ENCODE data around the gene ATRN.
"Not testable (repeated sequence)": the region's sequence is repeated elsewhere in the genome, so short reads cannot be mapped to it uniquely, and the experiment has no call there.

Gene ATRN

DNA sequence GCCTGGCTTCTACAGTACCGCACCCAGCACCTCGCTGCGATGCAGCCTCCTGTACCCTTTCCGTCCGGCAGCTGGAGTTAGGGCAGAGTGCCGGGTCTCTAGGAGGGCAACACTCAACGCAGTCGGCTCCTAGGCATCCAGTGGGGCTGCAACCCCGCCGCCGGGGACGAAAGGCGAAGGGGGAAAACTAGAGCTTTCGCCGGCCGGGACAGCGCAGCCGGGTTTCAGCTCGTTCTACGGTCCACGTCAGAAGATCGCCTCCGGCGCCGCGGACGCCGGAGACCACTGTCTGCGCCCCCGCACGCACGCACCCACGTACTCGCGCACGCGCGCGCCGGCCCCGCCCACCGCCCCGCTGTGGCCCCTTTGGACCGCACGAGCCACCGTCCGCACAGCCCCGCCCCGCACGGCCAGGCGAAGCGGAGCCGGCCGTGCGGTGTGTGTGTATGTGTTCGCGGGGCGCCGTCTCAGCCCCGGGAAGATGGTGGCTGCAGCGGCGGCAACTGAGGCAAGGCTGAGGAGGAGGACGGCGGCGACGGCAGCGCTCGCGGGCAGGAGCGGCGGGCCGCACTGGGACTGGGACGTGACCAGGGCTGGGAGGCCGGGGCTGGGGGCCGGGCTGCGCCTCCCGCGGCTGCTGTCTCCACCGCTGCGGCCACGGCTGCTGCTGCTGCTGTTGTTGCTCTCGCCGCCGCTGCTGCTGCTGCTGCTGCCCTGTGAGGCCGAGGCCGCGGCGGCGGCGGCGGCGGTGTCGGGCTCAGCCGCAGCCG, at the start of gene ATRN:
TSS of gene ATRN (plus strand) at position 392 of the 770 bp plus-strand sequence. CDS start at position 482, 90 bp downstream.
- Mint-ChIP-seq H3K9me3 (no peaks in the 10 kb centered on the region), H3K4me3 (peak within 1 kb of the TSS; percentile 92), H3K4me1 (ENCODE audit: low read depth) (peaks cover 34% of the 10 kb centered on the region), H3K36me3 (ENCODE audit: low read depth) (no peaks in the 10 kb centered on the region), H3K27me3 (peaks cover 9% of the 10 kb centered on the region), H3K27ac (peak within 1 kb of the TSS; percentile 84)

DNA sequence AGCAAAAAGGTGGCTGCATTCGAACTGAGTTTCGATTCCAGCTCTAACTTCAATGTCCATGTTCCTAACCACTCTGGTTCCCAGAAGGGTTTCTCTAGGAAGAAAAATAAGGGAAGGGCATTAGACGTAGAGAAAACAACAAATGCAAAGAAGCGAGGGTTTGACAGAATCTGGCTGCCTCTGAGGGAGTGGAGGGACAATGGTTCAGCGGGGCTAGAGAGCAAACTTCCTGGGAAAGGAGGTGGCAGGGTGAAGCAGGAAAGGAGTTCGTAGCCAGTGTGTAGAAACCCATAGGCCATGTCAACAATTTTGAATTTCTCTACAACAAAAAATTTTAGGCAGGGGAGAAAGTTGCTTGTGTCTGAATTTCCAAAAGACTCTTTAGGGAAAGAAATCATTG, 48.8 kb upstream of the ATRN start:
- no peaks in the 10 kb centered on the region for H3K36me3 Mint-ChIP-seq (ENCODE audit: low read depth)
- no peak overlapping the region for H3K27ac Mint-ChIP-seq
- H3K4me3 Mint-ChIP-seq: no peak overlapping the region
- no peaks in the 10 kb centered on the region for H3K9me3 Mint-ChIP-seq
- H3K27me3 Mint-ChIP-seq: no peaks in the 10 kb centered on the region
- peaks cover 12% of the 10 kb centered on the region for H3K4me1 Mint-ChIP-seq (ENCODE audit: low read depth)

DNA sequence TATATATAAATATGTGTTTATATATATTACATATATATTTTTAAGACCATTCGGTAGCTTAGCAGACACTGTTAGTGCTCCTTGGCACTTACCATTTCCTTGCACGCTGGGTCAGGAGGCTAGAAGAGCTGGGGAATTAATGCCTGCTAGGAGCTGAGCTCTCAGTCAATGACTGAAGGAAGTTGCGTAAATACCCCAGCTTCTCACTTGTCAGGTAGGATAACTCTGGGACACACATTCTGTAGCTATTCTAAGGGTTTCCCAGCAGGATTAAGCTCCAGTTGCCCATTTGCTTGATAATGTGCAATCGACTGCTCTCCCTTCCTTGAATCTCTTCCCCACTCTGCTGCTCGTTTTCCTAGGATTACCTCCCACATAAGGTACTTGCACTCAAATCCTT, 47.7 kb upstream of the ATRN start:
- no peaks in the 10 kb centered on the region for H3K27me3 Mint-ChIP-seq
- no peaks in the 10 kb centered on the region for H3K9me3 Mint-ChIP-seq
- H3K27ac Mint-ChIP-seq: no peak overlapping the region
- H3K4me1 Mint-ChIP-seq (ENCODE audit: low read depth): peaks cover 12% of the 10 kb centered on the region
- no peaks in the 10 kb centered on the region for H3K36me3 Mint-ChIP-seq (ENCODE audit: low read depth)
- H3K4me3 Mint-ChIP-seq: no peak overlapping the region

DNA sequence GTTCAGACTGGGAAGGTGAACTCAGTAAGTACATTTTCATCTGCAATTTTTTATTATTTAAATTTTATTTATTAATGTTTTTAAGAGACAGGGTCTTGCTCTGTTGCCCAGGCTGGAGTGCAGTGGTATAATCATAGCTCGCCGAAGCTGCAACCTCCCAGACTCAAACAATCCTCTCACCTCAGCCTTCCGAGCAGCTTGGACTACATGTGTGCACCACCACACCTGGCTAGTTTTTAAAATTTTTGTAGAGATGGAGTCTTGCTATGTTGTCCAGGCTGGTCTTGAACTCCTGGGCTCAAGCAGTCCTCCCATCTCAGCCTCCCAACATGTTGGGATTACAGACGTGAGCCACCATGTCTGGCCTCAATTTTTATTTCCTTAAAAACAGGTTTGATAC, 44.1 kb upstream of the ATRN start:
- peaks cover 10% of the 10 kb centered on the region for H3K27me3 Mint-ChIP-seq
- not testable (repeated sequence) for H3K27ac Mint-ChIP-seq; H3K9me3 Mint-ChIP-seq; H3K4me1 Mint-ChIP-seq (ENCODE audit: low read depth); H3K36me3 Mint-ChIP-seq (ENCODE audit: low read depth); H3K4me3 Mint-ChIP-seq

DNA sequence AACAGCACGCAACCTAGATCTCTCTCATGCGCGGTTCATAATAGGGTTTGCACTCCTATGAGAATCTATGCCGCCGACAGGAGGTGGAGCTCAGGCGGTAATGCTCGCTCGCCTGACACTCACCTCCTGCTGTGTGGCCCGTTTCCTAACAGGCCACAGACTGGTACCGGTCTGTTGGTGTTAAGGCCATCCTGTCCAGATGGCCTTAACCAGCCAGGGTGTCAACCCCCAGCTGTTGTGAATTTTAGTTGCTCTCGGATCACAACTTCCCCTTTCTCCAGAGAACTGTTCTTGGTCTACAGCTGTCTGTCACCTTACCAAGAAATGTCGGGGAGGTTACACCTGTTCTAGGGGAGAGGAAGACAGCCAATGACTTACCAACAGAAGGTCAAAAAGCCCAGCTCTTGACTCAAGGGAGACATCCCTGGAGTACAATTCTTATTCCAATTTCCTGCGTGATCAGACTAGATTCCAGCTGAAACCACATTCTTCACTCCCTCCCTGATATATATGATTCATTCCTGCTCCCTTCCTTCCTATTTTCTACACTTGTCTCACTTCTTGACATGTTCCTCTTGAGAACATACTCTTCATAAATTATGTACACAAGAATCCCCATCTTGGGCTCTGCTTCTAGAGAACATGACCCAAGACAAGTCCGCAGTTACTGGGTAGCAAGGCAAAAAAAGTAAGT, 40.3 kb upstream of the ATRN start:
- H3K9me3 Mint-ChIP-seq: no peaks in the 10 kb centered on the region
- no peak overlapping the region for H3K27ac Mint-ChIP-seq
- peaks cover 10% of the 10 kb centered on the region for H3K27me3 Mint-ChIP-seq
- no peaks in the 10 kb centered on the region for H3K4me1 Mint-ChIP-seq (ENCODE audit: low read depth)
- H3K4me3 Mint-ChIP-seq: no peak overlapping the region
- no peaks in the 10 kb centered on the region for H3K36me3 Mint-ChIP-seq (ENCODE audit: low read depth)

DNA sequence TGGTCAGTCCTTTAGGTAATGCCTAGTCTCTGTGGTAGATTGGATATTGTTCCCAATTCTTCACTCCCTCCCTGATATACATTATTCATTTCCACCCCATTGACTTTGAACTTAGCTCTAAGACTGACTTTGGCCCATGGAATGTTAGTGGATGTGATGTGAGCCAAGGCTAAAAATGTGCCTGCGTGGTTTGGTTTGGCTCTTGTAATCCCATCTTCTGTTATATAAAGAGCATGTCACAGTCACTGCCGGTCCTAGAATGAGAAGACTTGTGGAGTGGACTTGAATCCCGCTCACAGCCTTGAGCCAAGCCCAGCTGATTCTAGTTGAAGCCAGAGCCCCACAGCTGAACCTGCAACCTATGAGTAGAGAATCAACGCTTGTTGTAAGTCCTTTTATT, 39.7 kb upstream of the ATRN start:
- no peaks in the 10 kb centered on the region for H3K9me3 Mint-ChIP-seq
- no peak overlapping the region for H3K27ac Mint-ChIP-seq
- peaks cover 10% of the 10 kb centered on the region for H3K27me3 Mint-ChIP-seq
- no peak overlapping the region for H3K4me3 Mint-ChIP-seq
- H3K36me3 Mint-ChIP-seq (ENCODE audit: low read depth): no peaks in the 10 kb centered on the region
- no peaks in the 10 kb centered on the region for H3K4me1 Mint-ChIP-seq (ENCODE audit: low read depth)

DNA sequence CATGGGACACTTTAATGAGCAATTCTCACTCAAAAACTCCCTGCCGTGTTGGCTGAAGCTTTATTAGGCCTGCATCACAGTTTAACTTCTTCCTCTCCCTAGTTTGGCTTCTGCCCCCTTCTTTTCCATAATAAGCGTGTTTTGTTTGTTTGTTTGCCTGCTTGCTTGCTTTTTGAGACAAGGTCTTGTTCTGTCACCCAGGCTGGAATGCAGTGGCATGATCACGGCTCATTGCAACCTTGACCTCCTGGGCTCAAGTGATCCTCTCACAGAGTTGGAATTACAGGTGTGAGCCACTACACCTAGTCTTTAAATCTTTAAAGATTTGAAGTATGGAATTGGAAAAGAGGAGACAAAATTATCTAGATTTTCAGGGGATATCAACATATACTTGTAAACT, 38.0 kb upstream of the ATRN start:
- no peaks in the 10 kb centered on the region for H3K9me3 Mint-ChIP-seq
- no peaks in the 10 kb centered on the region for H3K4me1 Mint-ChIP-seq (ENCODE audit: low read depth)
- no peak overlapping the region for H3K27ac Mint-ChIP-seq
- no peak overlapping the region for H3K4me3 Mint-ChIP-seq
- H3K36me3 Mint-ChIP-seq (ENCODE audit: low read depth): no peaks in the 10 kb centered on the region
- H3K27me3 Mint-ChIP-seq: peaks cover 10% of the 10 kb centered on the region

DNA sequence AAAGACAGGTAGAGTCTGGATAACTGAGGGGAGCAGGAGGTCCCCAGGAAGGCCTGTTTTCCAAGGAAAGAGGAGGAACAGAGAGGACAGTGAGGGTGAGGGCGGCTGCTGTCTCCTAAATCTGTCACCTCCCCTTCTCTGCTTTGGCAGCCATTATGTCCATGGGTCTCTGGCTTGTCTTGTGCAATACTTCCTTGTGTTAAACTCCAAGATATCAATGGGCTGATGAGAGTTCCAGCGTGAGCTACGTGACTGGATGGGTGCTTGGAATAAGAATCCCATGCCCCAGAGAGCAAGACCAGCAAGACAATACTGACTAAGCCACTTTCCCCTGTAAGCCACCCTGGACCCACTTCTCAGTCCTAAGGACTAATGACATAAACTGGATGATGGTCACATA, 37.1 kb upstream of the ATRN start:
- H3K4me1 Mint-ChIP-seq (ENCODE audit: low read depth): no peaks in the 10 kb centered on the region
- no peaks in the 10 kb centered on the region for H3K9me3 Mint-ChIP-seq
- no peaks in the 10 kb centered on the region for H3K36me3 Mint-ChIP-seq (ENCODE audit: low read depth)
- no peak overlapping the region for H3K4me3 Mint-ChIP-seq
- no peak overlapping the region for H3K27ac Mint-ChIP-seq
- peaks cover 14% of the 10 kb centered on the region for H3K27me3 Mint-ChIP-seq

DNA sequence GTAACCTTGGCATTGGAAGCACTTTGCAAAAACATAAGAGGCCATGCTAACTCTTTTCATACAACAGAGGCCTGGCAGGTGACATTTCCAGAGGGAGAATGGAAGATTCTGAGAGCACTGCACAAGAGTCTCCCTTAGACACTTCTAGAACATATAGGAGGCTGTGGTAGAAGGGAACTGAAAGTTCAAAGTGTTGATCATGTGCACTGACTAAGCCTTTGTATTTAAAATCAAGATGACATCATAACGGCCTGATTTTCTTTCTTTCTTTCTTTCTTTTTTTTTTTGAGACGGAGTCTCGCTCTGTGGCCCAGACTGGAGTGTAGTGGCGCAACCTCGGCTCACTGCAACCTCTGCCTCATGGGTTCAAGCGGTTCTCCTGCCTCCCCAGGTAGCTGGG, 36.6 kb upstream of the ATRN start:
- Mint-ChIP-seq H3K27me3 (peaks cover 18% of the 10 kb centered on the region), H3K27ac (no peak overlapping the region), H3K36me3 (ENCODE audit: low read depth) (no peaks in the 10 kb centered on the region), H3K4me3 (no peak overlapping the region), H3K9me3 (no peaks in the 10 kb centered on the region), H3K4me1 (ENCODE audit: low read depth) (no peaks in the 10 kb centered on the region)

DNA sequence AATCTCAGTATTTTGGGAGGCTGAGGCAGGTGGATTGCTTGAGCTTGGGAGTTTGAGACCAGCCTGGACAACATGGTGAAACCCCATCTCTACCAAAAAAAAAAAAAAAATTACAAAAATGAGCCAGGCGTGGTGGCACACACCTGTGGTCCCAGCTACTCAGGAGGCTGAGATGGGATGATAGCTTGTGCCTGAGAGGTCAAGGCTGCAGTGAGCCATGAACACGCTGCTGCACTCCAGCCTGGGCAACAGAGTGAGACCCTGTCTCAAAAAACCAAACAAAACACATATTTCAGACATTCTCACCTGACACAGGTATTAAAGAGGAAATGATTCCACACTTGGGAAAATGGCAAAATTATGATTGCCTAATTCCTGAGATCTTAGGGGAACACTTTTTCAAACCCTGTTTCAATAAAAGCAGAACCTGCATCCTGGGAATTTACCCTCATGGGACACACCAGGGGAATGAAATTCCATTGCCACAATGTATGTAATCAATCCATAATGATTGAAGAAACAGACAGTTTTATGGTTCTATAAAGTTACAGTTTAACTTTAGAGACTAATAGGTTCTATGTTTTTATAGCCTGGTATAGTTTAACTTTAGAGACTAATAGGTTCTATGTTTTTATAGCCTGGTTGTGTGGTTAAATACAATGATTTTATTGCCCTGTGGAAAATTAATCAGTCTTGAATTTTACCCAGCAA, 33.8 kb upstream of the ATRN start:
- Mint-ChIP-seq H3K4me3 (no peak overlapping the region), H3K27ac (no peak overlapping the region), H3K27me3 (peaks cover 8% of the 10 kb centered on the region), H3K9me3 (no peaks in the 10 kb centered on the region), H3K36me3 (ENCODE audit: low read depth) (no peaks in the 10 kb centered on the region), H3K4me1 (ENCODE audit: low read depth) (no peaks in the 10 kb centered on the region)

DNA sequence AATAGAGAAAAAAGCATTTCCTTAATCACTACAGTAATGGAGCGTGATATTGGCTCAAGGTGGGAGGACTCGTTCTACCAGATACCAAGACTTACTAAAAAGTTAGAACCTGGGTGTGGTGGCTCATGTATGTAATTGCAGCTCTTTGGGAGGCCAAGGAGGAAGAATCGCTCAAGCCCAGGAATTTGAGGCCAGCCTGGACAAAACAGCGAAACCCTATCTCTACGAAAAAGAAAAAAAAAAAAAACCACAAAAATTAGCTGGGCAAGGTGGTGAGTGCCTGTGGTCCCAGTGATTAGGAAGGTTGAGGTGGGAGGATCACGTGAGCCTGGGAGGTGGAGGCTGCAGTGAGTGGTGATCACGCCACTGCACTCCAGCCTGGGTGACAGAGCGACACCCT, 24.0 kb upstream of the ATRN start:
- Mint-ChIP-seq H3K27ac (no peak overlapping the region), H3K36me3 (ENCODE audit: low read depth) (no peaks in the 10 kb centered on the region), H3K4me3 (no peak overlapping the region), H3K4me1 (ENCODE audit: low read depth) (no peaks in the 10 kb centered on the region), H3K27me3 (no peaks in the 10 kb centered on the region), H3K9me3 (no peaks in the 10 kb centered on the region)

DNA sequence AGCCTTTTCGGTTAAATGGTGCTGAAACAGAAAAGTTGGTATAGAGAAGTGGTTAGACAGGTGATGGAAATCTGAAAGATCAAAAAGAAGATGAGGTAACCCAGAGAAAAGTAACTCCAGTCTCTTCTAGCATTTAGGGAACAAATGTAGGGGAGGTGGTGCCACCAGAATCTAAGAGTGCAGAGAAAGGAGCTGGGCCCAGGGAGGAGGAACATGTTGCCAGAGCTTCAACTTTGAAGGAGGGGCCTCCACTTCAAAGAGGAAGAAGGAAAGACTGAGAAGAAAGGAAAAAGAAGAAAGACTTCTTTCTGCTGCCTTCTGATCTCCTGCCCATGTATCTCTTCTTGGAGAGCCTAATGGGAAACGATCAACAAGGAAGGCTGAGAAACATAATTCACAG, 23.5 kb upstream of the ATRN start:
- no peaks in the 10 kb centered on the region for H3K4me1 Mint-ChIP-seq (ENCODE audit: low read depth)
- H3K27me3 Mint-ChIP-seq: no peaks in the 10 kb centered on the region
- no peaks in the 10 kb centered on the region for H3K9me3 Mint-ChIP-seq
- H3K4me3 Mint-ChIP-seq: no peak overlapping the region
- no peaks in the 10 kb centered on the region for H3K36me3 Mint-ChIP-seq (ENCODE audit: low read depth)
- H3K27ac Mint-ChIP-seq: no peak overlapping the region

DNA sequence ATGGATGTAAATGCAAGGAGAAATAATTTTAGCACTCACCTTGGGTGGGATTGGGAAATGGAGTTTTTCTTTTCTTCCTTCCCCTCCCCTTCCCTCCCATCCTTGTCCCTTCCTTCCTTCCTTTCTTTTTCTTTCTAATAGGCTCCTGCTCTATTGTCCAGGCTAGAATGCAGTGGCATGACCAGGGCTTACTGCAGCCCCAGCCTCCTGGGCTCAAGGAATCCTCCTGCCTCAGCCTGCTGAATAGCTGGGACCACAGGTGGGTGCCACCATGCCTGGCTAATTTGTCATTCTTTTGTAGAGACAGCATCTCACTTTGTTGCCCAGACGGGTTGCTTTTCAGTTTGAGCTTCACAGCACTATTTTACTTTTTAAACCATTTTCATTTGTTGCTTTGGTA, 21.5 kb upstream of the ATRN start:
- no peaks in the 10 kb centered on the region for H3K9me3 Mint-ChIP-seq
- H3K27ac Mint-ChIP-seq: no peak overlapping the region
- no peaks in the 10 kb centered on the region for H3K27me3 Mint-ChIP-seq
- H3K36me3 Mint-ChIP-seq (ENCODE audit: low read depth): no peaks in the 10 kb centered on the region
- no peak overlapping the region for H3K4me3 Mint-ChIP-seq
- H3K4me1 Mint-ChIP-seq (ENCODE audit: low read depth): no peaks in the 10 kb centered on the region

DNA sequence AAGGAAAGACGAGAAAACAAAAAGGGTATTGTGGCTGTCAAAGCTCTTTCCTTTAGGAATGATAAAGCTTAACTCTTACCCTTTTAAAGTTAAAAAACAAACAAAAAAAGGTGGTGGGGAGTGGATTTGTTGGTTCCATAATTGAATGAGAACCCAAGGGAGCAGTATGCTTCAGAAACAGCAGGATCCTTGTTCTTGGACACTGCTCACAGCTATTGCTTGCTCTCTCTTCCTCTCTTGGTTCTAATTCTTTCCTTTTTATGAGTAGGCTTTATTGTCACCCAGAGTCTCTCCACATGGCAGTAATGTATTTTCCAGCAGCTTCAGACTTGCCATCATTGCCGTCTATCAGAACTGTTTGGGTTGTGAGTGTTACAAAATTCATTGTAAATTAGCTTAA, 18.7 kb upstream of the ATRN start:
- no peaks in the 10 kb centered on the region for H3K36me3 Mint-ChIP-seq (ENCODE audit: low read depth)
- no peak overlapping the region for H3K27ac Mint-ChIP-seq
- no peaks in the 10 kb centered on the region for H3K9me3 Mint-ChIP-seq
- H3K27me3 Mint-ChIP-seq: peaks cover 4% of the 10 kb centered on the region
- H3K4me3 Mint-ChIP-seq: no peak overlapping the region
- H3K4me1 Mint-ChIP-seq (ENCODE audit: low read depth): no peaks in the 10 kb centered on the region

DNA sequence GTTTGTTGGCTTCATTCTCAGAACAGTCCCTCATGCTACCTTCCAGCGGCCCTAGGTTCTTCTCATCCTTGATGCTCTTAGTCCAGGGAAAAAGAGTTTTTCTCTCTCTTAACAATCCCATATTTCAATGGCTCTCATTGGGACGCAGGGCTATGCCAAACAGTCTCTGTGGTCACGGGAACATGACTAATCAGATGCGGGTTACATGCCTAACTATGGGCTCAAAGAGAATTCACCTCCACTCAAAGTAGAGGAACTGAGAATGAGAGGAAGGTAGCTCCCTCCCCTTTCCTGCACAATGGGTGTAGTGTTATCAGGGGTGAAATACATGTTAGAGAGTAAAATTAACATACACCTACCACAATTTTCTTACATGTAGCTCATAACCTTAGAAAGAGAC, 18.1 kb upstream of the ATRN start:
- Mint-ChIP-seq H3K27me3 (peaks cover 4% of the 10 kb centered on the region), H3K9me3 (no peaks in the 10 kb centered on the region), H3K36me3 (ENCODE audit: low read depth) (no peaks in the 10 kb centered on the region), H3K4me1 (ENCODE audit: low read depth) (no peaks in the 10 kb centered on the region), H3K4me3 (no peak overlapping the region), H3K27ac (no peak overlapping the region)

Measured in stimulated activated naive CD8-positive, alpha-beta T cell treated with anti-CD3 and anti-CD28 coated beads, Interleukin-15, Interleukin-2, amounts not matched to agents 100 ng/mL and 50 ng/mL, for 24 hours (primary cell).